Mesendoderm (in vitro differentiated cells): Measurements from ENCODE around the gene RPP25L.

ENCODE experiments used
- DNase-seq: peaks from one replicate; pipeline ENCODE4 v3.0.0; 2013
- H2AK5ac ChIP-seq: 2 replicates; pipeline ENCODE4 v1.6.1; 2013; ENCODE audit warnings: low read length, inconsistent platforms
- H2BK120ac ChIP-seq: 2 replicates; pipeline ENCODE4 v1.6.1; 2013; ENCODE audit warnings: low read depth, mild to moderate bottlenecking, low read length, moderate library complexity, mixed read lengths
- H2BK15ac ChIP-seq: replicated peaks from 2 replicates; pipeline ENCODE4 v1.6.1; 2013; ENCODE audit warnings: low read depth, mild to moderate bottlenecking, moderate library complexity
- H2BK5ac ChIP-seq: 2 replicates; pipeline ENCODE4 v1.6.1; 2013; ENCODE audit warnings: low read length, inconsistent platforms
- H3K18ac ChIP-seq: 2 replicates; pipeline ENCODE4 v1.6.1; 2013; ENCODE audit warnings: mild to moderate bottlenecking, low read length, mixed read lengths
- H3K23ac ChIP-seq: one replicate; pipeline ENCODE4 v1.6.1; 2013; ENCODE audit warnings: low read length
- H3K27ac ChIP-seq: 2 replicates; pipeline ENCODE4 v1.5.1; 2013; ENCODE audit warnings: low read depth, mild to moderate bottlenecking, inconsistent platforms, low read length, moderate library complexity
- H3K27me3 ChIP-seq: 2 replicates; pipeline ENCODE4 v1.6.1; 2013; ENCODE audit warnings: low read length, control low read depth, mild to moderate bottlenecking, inconsistent platforms; ENCODE audit not compliant: insufficient read depth, poor library complexity
- H3K36me3 ChIP-seq: 2 replicates; pipeline ENCODE4 v1.6.1; 2013; ENCODE audit warnings: low read length, inconsistent platforms; ENCODE audit not compliant: control insufficient read depth, insufficient read depth
- H3K4ac ChIP-seq: one replicate; pipeline ENCODE4 v1.6.1; 2013; ENCODE audit warnings: low read depth, mild to moderate bottlenecking, low read length, moderate library complexity
- H3K4me1 ChIP-seq: 2 replicates; pipeline ENCODE4 v1.6.1; 2013; ENCODE audit warnings: low read depth, low read length, inconsistent platforms; ENCODE audit not compliant: control insufficient read depth
- H3K4me2 ChIP-seq: 2 replicates; pipeline ENCODE4 v1.6.1; 2013; ENCODE audit warnings: low read length
- H3K4me3 ChIP-seq: 2 replicates; pipeline ENCODE4 v1.5.1; 2013; ENCODE audit warnings: mild to moderate bottlenecking, low read length
- H3K56ac ChIP-seq: one replicate; pipeline ENCODE4 v1.6.1; 2013; ENCODE audit warnings: low read length
- H3K79me1 ChIP-seq: 2 replicates; pipeline ENCODE4 v1.6.1; 2013; ENCODE audit warnings: low read length, inconsistent platforms
- H3K79me2 ChIP-seq: 2 replicates; pipeline ENCODE4 v1.6.1; 2013; ENCODE audit warnings: mild to moderate bottlenecking, low read length; ENCODE audit not compliant: control insufficient read depth, insufficient read depth
- H3K9ac ChIP-seq: 2 replicates; pipeline ENCODE4 v1.6.1; 2013; ENCODE audit warnings: low read length, inconsistent platforms
- H4K5ac ChIP-seq: one replicate; pipeline ENCODE4 v1.6.1; 2013; ENCODE audit warnings: low read length
- H4K8ac ChIP-seq: one replicate; pipeline ENCODE4 v1.6.1; 2013; ENCODE audit warnings: low read depth, mild to moderate bottlenecking, control low read depth, low read length, moderate library complexity
- WGBS: extraction: QIAGEN DNeasy Blood & Tissue Kit; methylation state at CpG from one replicate; pipeline ENCODE4 v1.1.7; 2013; ENCODE audit warnings: low lambda C conversion rate, missing lambda C conversion rate; ENCODE audit not compliant: insufficient coverage; ENCODE audit errors: extremely low coverage; 5-methylcytosine and 5-hydroxymethylcytosine counted together

The RPP25L gene

DNA sequence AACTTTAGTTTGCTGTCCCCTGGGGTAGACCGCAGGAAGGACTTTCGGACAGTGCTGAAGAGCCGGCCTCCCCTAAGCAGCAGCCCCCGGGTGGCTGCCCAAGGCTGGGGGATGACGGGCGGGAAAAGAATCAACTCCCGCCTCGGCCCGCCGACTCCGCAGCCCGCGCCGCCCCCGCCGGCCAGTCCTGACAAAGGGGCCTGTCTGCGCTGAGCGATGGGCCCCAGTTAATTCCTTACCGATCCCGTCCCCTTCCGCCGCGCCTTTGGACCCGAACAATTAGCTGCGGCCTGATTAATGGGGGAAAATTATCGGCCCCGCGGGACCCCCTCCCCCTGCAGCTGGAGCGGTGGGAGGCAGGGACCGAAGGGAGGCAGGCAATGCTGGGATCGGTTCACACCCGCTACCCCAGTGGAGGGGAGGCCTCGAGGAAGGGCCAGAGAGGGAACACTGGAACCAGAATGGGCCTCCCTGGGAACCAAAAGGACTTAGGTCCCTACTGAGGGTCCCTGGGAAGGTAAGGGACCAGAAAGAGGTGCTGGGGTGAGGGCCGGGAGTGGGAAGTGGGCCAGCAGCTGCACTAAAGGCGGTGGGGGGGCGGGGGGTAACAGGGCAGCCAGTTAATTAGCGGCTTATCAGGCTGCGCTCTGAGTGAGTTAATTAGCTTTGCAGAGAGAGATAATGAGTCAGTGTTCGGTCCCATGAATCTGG lies 12.7 kb upstream of the RPP25L start:
- Histone ChIP-seq H3K79me2 (no peaks in the 10 kb centered on the region), H3K4me2 (no peak overlapping the region), H3K27me3 (peaks cover 52% of the 10 kb centered on the region), H3K4ac (no peak overlapping the region), H2BK5ac (no peak overlapping the region), H2BK15ac (no peak overlapping the region), H3K18ac (no peak overlapping the region), H3K9ac (peak overlapping the region; percentile 18), H3K23ac (no peak overlapping the region), H3K4me3 (no peak overlapping the region), H4K5ac (no peak overlapping the region), H3K4me1 (peaks cover 2% of the 10 kb centered on the region), H2AK5ac (no peak overlapping the region), H3K56ac (peak overlapping the region; percentile 56), H3K27ac (peak overlapping the region; percentile 39), H3K79me1 (no peaks in the 10 kb centered on the region), H4K8ac (no peak overlapping the region), H3K36me3 (no peaks in the 10 kb centered on the region), H2BK120ac (no peak overlapping the region)
- no CpG with 5 or more reads among the region's 39 CpGs for WGBS
- DNase-seq = peak; percentile 30

DNA sequence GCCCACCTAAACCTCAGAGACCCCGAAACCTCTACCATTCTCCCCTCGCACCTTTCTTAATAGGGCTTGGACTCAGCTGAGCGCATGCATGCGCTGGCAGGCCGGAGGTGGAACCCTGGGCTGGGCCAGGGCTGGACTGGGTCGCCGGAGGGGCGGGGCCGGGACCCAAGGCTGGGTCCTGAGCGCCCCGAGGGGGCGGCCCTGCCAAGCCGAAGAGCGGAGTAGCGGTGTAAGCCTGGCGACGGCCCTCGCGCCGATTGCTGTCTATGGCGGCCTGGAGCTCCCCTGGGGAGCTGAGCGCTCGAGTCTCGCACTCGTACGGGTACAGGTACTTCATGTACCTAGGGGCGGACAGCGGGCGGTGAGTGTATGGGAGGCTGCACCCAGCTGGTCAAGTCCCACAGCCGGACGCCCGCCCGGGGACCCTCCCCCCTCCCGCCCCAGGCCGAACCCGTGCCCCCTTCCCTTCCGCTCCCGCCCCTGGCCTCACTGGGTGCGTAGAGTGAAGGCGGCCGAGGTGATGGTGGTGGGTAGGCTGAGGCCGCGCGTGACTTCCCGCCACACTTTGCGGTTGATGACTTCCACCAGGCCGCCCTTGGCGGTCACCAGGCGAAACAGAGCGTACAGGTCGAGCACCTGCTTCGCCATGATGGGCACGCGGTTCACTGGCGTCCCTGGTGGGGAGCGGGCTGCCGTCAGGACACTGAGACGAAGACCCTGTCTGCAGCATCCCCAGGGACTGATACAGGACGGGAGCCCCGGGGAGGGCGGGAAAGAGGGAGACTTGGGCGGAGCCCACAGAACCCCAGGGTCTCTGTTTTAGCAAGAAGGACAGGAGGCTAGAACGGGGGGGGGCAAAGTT lies 11.7 kb upstream of the RPP25L start:
- no peak overlapping the region for H2BK15ac ChIP-seq
- no peak overlapping the region for H3K23ac ChIP-seq
- no peak overlapping the region for H3K18ac ChIP-seq
- H3K79me2 ChIP-seq = no peaks in the 10 kb centered on the region
- no peak overlapping the region for H4K5ac ChIP-seq
- no peak overlapping the region for H2AK5ac ChIP-seq
- no peak overlapping the region for H3K4me3 ChIP-seq
- no peak overlapping the region for H3K4me2 ChIP-seq
- H2BK120ac ChIP-seq = no peak overlapping the region
- no peak for DNase-seq
- no peak overlapping the region for H3K9ac ChIP-seq
- no CpG with 5 or more reads among the region's 63 CpGs for WGBS
- H3K27ac ChIP-seq = no peak overlapping the region
- H3K4ac ChIP-seq = no peak overlapping the region
- H3K4me1 ChIP-seq = peaks cover 2% of the 10 kb centered on the region
- H3K36me3 ChIP-seq = no peaks in the 10 kb centered on the region
- no peak overlapping the region for H2BK5ac ChIP-seq
- H3K79me1 ChIP-seq = no peaks in the 10 kb centered on the region
- no peak overlapping the region for H3K56ac ChIP-seq
- no peak overlapping the region for H4K8ac ChIP-seq
- H3K27me3 ChIP-seq = peaks cover 44% of the 10 kb centered on the region

DNA sequence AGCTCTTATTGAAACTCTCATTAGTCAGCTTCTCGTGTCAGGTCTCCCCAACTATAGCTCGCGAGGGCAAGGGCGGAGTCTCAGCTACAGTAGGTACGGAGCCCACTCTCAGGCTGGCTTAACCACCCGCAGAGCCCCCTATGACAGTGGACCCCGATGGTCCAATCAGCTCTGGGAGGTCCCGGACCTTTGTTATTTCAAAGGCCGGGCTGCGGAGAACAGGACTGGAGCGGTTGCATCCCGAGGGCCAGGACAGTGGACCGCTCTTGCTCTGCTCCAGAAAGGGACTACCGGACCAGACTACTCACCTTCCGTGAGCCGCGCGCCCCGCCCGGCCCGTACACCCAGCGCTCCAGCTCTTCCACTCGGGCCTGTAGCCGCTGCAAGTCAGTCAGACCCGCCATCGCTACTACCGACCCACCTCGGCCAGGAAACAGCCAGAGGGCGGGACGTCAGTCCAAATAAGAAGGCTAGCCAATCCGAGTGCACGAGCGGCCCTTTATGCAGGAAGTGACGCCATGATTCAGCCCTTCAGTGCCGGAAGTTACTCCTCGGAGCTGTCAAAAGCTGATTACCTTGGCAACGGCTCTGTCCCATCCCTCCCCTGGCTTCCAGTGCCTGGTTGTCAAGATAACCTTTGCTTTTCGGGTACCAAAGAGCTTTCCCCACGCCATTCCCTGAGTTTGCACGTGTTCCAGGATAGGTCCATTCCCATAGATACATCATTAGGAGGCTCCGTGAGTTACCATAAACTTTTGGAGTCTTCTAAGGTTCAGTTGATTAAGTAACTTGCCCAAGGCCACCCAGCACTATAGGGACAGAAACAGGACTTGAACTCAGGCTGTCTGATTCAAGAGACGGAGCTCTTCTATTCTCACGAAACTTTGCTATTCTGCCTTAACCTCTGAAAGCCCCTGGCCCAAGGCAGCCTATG lies 8.4 kb upstream of the RPP25L start, which contains the start of gene DCTN3:
DCTN3 (minus strand) TSS at position 435 of the 934 bp plus-strand sequence; CDS start at position 404, 31 bp downstream.
- Histone ChIP-seq H3K4me3 (peak within 1 kb of the TSS; percentile 45), H3K79me1 (no peaks in the 10 kb centered on the region), H3K79me2 (no peaks in the 10 kb centered on the region), H4K5ac (no peak within 1 kb of the TSS), H3K4ac (no peak within 1 kb of the TSS), H3K27me3 (peaks cover 13% of the 10 kb centered on the region), H3K36me3 (no peaks in the 10 kb centered on the region), H2BK120ac (no peak within 1 kb of the TSS), H2BK15ac (no peak within 1 kb of the TSS), H3K18ac (no peak within 1 kb of the TSS), H3K56ac (peak within 1 kb of the TSS; percentile 82), H3K27ac (no peak within 1 kb of the TSS), H3K4me2 (peak within 1 kb of the TSS; percentile 78), H3K9ac (peak within 1 kb of the TSS; percentile 69), H2AK5ac (no peak within 1 kb of the TSS), H2BK5ac (no peak within 1 kb of the TSS), H4K8ac (no peak within 1 kb of the TSS), H3K4me1 (peaks cover 2% of the 10 kb centered on the region), H3K23ac (no peak within 1 kb of the TSS)
- WGBS = no CpG with 5 or more reads among the region's 43 CpGs
- peak; percentile 97 for DNase-seq

DNA sequence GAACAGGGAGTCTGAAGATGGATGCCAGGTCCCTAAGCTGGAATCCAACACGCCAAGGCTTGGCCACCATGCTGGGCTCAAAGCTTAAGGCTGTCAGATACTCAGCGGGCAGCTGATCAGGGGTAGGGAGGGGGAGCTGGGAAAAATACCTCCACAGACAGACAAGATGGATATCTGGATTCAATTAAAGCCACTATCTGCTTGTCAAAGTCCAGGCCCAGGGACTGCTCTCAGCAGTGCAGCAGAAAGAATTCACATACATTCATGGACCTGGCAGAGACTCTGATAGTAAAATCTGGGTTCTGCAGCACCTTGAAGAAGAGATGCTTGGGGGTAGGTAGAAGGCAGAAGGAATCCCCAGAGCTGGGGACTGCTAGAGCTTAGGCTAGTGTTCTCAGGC lies 3.2 kb upstream of the RPP25L start:
- Histone ChIP-seq H2AK5ac (no peak overlapping the region), H3K27ac (no peak overlapping the region), H3K36me3 (no peaks in the 10 kb centered on the region), H4K5ac (no peak overlapping the region), H3K4me3 (no peak overlapping the region), H3K56ac (no peak overlapping the region), H3K23ac (no peak overlapping the region), H2BK120ac (no peak overlapping the region), H3K4me1 (peaks cover 6% of the 10 kb centered on the region), H3K27me3 (no peaks in the 10 kb centered on the region), H2BK5ac (no peak overlapping the region), H3K4me2 (no peak overlapping the region), H3K4ac (no peak overlapping the region), H3K18ac (no peak overlapping the region), H3K9ac (no peak overlapping the region), H2BK15ac (no peak overlapping the region), H3K79me2 (no peaks in the 10 kb centered on the region), H3K79me1 (no peaks in the 10 kb centered on the region), H4K8ac (no peak overlapping the region)
- WGBS = no CpG with 5 or more reads among the region's 2 CpGs
- no peak for DNase-seq

DNA sequence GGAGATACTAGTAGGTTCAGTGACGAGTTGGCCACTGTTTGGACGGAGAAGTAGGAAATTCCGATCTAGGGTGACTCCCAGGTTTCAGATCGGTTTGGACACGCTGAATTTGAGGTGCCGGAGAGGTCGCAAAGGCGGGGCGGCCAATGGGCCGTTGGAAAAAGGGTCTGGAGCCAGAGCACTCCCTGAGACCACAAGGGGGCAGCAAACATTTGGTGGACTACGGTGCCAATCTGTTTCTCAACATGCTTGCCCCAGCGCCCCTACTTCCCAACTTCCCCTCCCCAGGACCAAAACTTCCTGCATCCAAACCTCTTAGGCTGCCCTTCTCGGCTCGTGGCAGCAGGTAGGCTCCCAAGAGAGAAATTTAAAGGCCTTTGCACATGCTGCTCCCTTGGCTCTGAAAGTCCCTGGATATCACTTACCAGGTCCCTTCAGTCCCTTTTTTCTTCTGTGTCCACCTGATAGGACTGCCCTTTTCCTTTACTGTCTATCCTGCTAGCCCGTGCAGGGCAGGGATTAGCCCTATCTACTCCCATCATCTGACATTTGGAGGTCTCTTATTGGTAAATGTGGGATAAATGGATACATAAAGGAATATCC lies 992 bp upstream of the RPP25L start:
- Histone ChIP-seq H3K27me3 (no peaks in the 10 kb centered on the region), H3K79me1 (no peaks in the 10 kb centered on the region), H3K23ac (no peak overlapping the region), H3K56ac (peak overlapping the region; percentile 71), H3K4me2 (peak overlapping the region; percentile 90), H3K18ac (no peak overlapping the region), H2BK15ac (no peak overlapping the region), H3K4me1 (peaks cover 3% of the 10 kb centered on the region), H4K8ac (no peak overlapping the region), H2AK5ac (no peak overlapping the region), H3K27ac (no peak overlapping the region), H2BK5ac (no peak overlapping the region), H3K79me2 (no peaks in the 10 kb centered on the region), H2BK120ac (no peak overlapping the region), H3K36me3 (no peaks in the 10 kb centered on the region), H3K9ac (peak overlapping the region; percentile 65), H3K4me3 (no peak overlapping the region), H4K5ac (no peak overlapping the region), H3K4ac (no peak overlapping the region)
- peak; percentile 81 for DNase-seq
- WGBS = no CpG with 5 or more reads among the region's 15 CpGs
